Subcutaneous adipose tissue (tissue), 4 donors: ENCODE results near the gene EPHB2. TPM values are rescaled to one million over a fixed set of nuclear protein-coding genes. Genes with fewer than 3 reads are reported as not detected.

Experiments used
- CTCF ChIP-seq: fragments of 450-650 bp; IDR thresholded peaks from one replicate; pipeline ENCODE4 v1.5.1; 2016; ENCODE audit warnings: low read depth, mild to moderate bottlenecking, control low read depth, antibody characterized with exemption, moderate library complexity
- total RNA-seq, 4 donors: library from RNA; depleted of rRNA; stranded (reverse); fragments of >200 nt; gene quantifications; one replicate each; pipeline ENCODE4 v1.1.0, GENCODE V29; 2016

The EPHB2 gene
- total RNA-seq, 4 donors from 2014 or later, result 1.6 to 9.2 (median 5.1) TPM

- TF ChIP-seq CTCF, result no peak
These were observed 39.5 kb downstream of the EPHB2 start for GRCh38 chr1:22749919-22750684.

GRCh38 chr1:22750685-22751051 is 40.0 kb downstream of the EPHB2 start:
- no peak for TF ChIP-seq CTCF

GRCh38 chr1:22751124-22751531 is 40.5 kb downstream of the EPHB2 start:
- no peak for TF ChIP-seq CTCF

- no peak for TF ChIP-seq CTCF
These were observed 41.7 kb downstream of the EPHB2 start for GRCh38 chr1:22752339-22752738.

- TF ChIP-seq CTCF, result no peak
These were observed 42.9 kb downstream of the EPHB2 start for GRCh38 chr1:22753481-22753971.

- TF ChIP-seq CTCF, result no peak
These were observed 43.6 kb downstream of the EPHB2 start for GRCh38 chr1:22754106-22754768.

- TF ChIP-seq CTCF, result no peak
These were observed 44.2 kb downstream of the EPHB2 start for GRCh38 chr1:22754824-22755223.
